Keratinocyte (primary cell): Measurements from ENCODE around the gene SNX21. TPM values are rescaled to one million over a fixed set of nuclear protein-coding genes. Genes with fewer than 3 reads are reported as not detected.

Source experiments
- DNase-seq: peaks from one replicate; pipeline ENCODE4 v3.0.0-alpha.2; 2011; ENCODE audit warnings: low read depth, missing footprints, low spot score
- FAIRE-seq: peaks from 2 replicates; lab custom pipeline; 2011; peaks lifted over from hg19 to GRCh38; lab: Jason Lieb, UNC
- H2AFZ ChIP-seq: 2 replicates; pipeline ENCODE4 v1.6.0; 2012; ENCODE audit warnings: low read length, control low read depth, inconsistent platforms; ENCODE audit not compliant: control insufficient read depth
- H3K27ac ChIP-seq: 2 replicates; pipeline ENCODE4 v1.5.1; 2011; ENCODE audit warnings: low read length; ENCODE audit not compliant: control insufficient read depth, insufficient read depth
- H3K27me3 ChIP-seq: 3 replicates; pipeline ENCODE4 v1.6.0; 2011; ENCODE audit warnings: low read length; ENCODE audit not compliant: control insufficient read depth, insufficient read depth; ENCODE audit errors: extremely low read depth
- H3K36me3 ChIP-seq, 2 experiments: 2 replicates in 1 of 2; 3 replicates in 1 of 2; pipeline ENCODE4 v1.5.1; 2011; ENCODE audit warnings: low read length in 2 of 2, mild to moderate bottlenecking in 1 of 2; ENCODE audit not compliant: control insufficient read depth in 2 of 2, insufficient read depth in 2 of 2; ENCODE audit errors: extremely low read depth in 1 of 2
- H3K4me1 ChIP-seq: 3 replicates; pipeline ENCODE4 v1.5.1; 2011; ENCODE audit warnings: low read length; ENCODE audit not compliant: control insufficient read depth, insufficient read depth; ENCODE audit errors: extremely low read depth
- H3K4me2 ChIP-seq: 3 replicates; pipeline ENCODE4 v1.6.0; 2011; ENCODE audit warnings: low read depth, low read length; ENCODE audit not compliant: control insufficient read depth, insufficient read depth; ENCODE audit errors: extremely low read depth
- H3K4me3 ChIP-seq, 3 experiments: fragments of 200-600 bp in 1 of 3; sonication (generic) in 1 of 3; 2 replicates in 2 of 3; 3 replicates in 1 of 3; pipeline ENCODE4 v1.5.1; 2011 to 2016; ENCODE audit warnings: low read length in 3 of 3, mild to moderate bottlenecking in 3 of 3, control low read depth in 2 of 3, inconsistent platforms in 1 of 3, low read depth in 1 of 3, mixed read lengths in 1 of 3, mixed run types in 1 of 3, moderate library complexity in 1 of 3; ENCODE audit not compliant: control insufficient read depth in 2 of 3, insufficient read depth in 2 of 3; ENCODE audit errors: extremely low read depth in 1 of 3
- H3K79me2 ChIP-seq: 2 replicates; pipeline ENCODE4 v1.6.0; 2012; ENCODE audit warnings: low read length; ENCODE audit not compliant: control insufficient read depth, insufficient read depth
- H3K9ac ChIP-seq: 3 replicates; pipeline ENCODE4 v1.6.0; 2011; ENCODE audit warnings: low read length; ENCODE audit not compliant: control insufficient read depth, insufficient read depth; ENCODE audit errors: extremely low read depth
- H3K9me1 ChIP-seq: 3 replicates; pipeline ENCODE4 v1.6.0; 2011; ENCODE audit warnings: low read length; ENCODE audit not compliant: control insufficient read depth, insufficient read depth; ENCODE audit errors: extremely low read depth
- H3K9me3 ChIP-seq: 2 replicates; pipeline ENCODE4 v1.5.1; 2012; ENCODE audit warnings: low read depth, low read length; ENCODE audit not compliant: control insufficient read depth
- H4K20me1 ChIP-seq: 3 replicates; pipeline ENCODE4 v1.6.0; 2011; ENCODE audit warnings: low read length; ENCODE audit not compliant: control insufficient read depth, insufficient read depth; ENCODE audit errors: extremely low read depth
- CTCF ChIP-seq, 3 experiments: IDR thresholded peaks in 1 of 3; conservative IDR thresholded peaks in 1 of 3; optimal IDR thresholded peaks in 1 of 3; 2 replicates in 2 of 3; 3 replicates in 1 of 3; pipeline versions ENCODE3 to v1.5.1; 2011; ENCODE audit warnings: low read length in 3 of 3, mild to moderate bottlenecking in 3 of 3, moderate library complexity in 2 of 3, control low read depth in 1 of 3, inconsistent platforms in 1 of 3; ENCODE audit not compliant: insufficient read depth in 2 of 3; ENCODE audit errors: extremely low read depth in 1 of 3
- EZH2 ChIP-seq: IDR thresholded peaks from one replicate; pipeline ENCODE4 v1.6.1; 2012; ENCODE audit warnings: inconsistent platforms, mild to moderate bottlenecking, low read length, moderate library complexity
- dilution Hi-C: fragments of 300-500 bp; cut with MboI; formaldehyde crosslinking; loops from one replicate; pipeline ENCODE4 v1.7.0; 2020; ENCODE audit warnings: low sequenced_read_pairs; ENCODE audit not compliant: extremely low pct_ligation_motif_present
- polyA plus RNA-seq, 5 experiments: library from polyadenylated mRNA; depleted of rRNA in 3 of 5; stranded (reverse) in 3 of 5; stranded (forward) in 1 of 5; unstranded in 1 of 5; fragments of >200 nt; gene quantifications; 1 replicate in 1 of 5; 2 replicates in 3 of 5; 3 replicates in 1 of 5; pipeline versions ENCODE4 v1.2.1 to v1.2.3, GENCODE V29; 2011 to 2012; ENCODE audit warnings: missing spikeins in 2 of 5, low read depth in 1 of 5, low replicate concordance in 1 of 5

SNX21 gene
- polyA plus RNA-seq, 1 donor (not counting 4 experiments of a cell fraction or from before 2014, with no cell fraction given) = 5.2 TPM

- no peak overlapping the region for H3K9ac ChIP-seq
- H3K4me2 ChIP-seq = no peak overlapping the region
- no peaks in the 10 kb centered on the region for H4K20me1 ChIP-seq
- H3K4me1 ChIP-seq = no peaks in the 10 kb centered on the region
- no peaks in the 10 kb centered on the region for H3K9me1 ChIP-seq
- no peak for TF ChIP-seq EZH2
- no peak for TF ChIP-seq CTCF (optimal IDR thresholded peaks at IDR 0.05 in 1 of 3, IDR thresholded peaks at IDR 0.05 in 1 of 3, conservative IDR thresholded peaks at IDR 0.05 in 1 of 3; ENCODE audit: extremely low read depth in 1 of 3, insufficient read depth in 2 of 3, low read length in 3 of 3)
- H3K4me3 ChIP-seq = no peak overlapping the region
- H3K27ac ChIP-seq = no peak overlapping the region
- DNase-seq = no peak
- no peak for FAIRE-seq
- H3K79me2 ChIP-seq = no peaks in the 10 kb centered on the region
- H2AFZ ChIP-seq = no peak overlapping the region
- H3K36me3 ChIP-seq = peaks cover 17 to 24% of the 10 kb centered on the region in 2 experiments
- H3K27me3 ChIP-seq = no peaks in the 10 kb centered on the region
- no peaks in the 10 kb centered on the region for H3K9me3 ChIP-seq
- dilution Hi-C loops = no loop called here
Measured at GRCh38 chr20:45845452-45845851, 11.9 kb downstream of the SNX21 start.

DNA sequence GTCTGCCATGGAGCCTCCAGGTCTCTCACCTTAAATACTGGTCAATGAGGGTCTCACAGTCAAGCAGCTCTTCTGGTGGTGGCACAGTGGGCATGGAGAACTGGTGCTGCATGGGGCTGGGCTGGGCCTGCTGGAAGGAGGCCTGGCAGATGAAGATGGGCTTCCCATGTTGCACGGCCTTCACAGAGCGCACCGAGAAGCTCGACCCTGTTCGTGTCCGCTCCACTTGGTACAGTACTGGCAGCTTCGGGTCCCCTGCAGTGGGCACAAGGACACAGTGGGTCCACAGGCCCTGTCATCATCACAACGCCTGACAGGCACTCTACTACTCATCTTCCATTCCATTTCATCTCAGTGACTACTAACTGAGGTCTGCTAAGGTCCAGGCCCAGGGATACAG, 14.8 kb downstream of the SNX21 start:
- Histone ChIP-seq H3K9ac (no peak overlapping the region), H4K20me1 (no peaks in the 10 kb centered on the region), H2AFZ (no peak overlapping the region), H3K9me3 (no peaks in the 10 kb centered on the region), H3K36me3 (peaks cover 12% of the 10 kb centered on the region in 2 experiments), H3K4me3 (no peak overlapping the region), H3K27ac (no peak overlapping the region), H3K79me2 (no peaks in the 10 kb centered on the region), H3K27me3 (no peaks in the 10 kb centered on the region), H3K9me1 (no peaks in the 10 kb centered on the region), H3K4me2 (no peak overlapping the region), H3K4me1 (no peaks in the 10 kb centered on the region)
- no peak for TF ChIP-seq CTCF (optimal IDR thresholded peaks at IDR 0.05 in 1 of 3, IDR thresholded peaks at IDR 0.05 in 1 of 3, conservative IDR thresholded peaks at IDR 0.05 in 1 of 3; ENCODE audit: extremely low read depth in 1 of 3, insufficient read depth in 2 of 3, low read length in 3 of 3)
- TF ChIP-seq EZH2 = no peak
- no peak for DNase-seq
- dilution Hi-C loops = no loop called here
- FAIRE-seq = no peak
